ENCODE measurements around the gene SLC39A11. TPM values are rescaled to one million over a fixed set of nuclear protein-coding genes. Genes with fewer than 3 reads are reported as not detected.

Gene SLC39A11
- total and polyA plus RNA-seq, 2 of the 13 experiments (the other 11 are each of a cell fraction or from before 2014, with no cell fraction given) = 17.2 to 31.5 TPM

- TF ChIP-seq MAFK (conservative IDR thresholded peaks at IDR 0.05 in 1 of 2, IDR thresholded peaks at IDR 0.05 in 1 of 2; ENCODE audit: low read length in 2 of 2) (no peak), ZBTB37 (CRISPR knock-in tag; IDR thresholded peaks at IDR 0.05) (no peak), KDM5A (IDR thresholded peaks at IDR 0.05; ENCODE audit: borderline replicate concordance, low read length) (no peak), NFKB2 (CRISPR knock-in tag; IDR thresholded peaks at IDR 0.05; ENCODE audit: borderline replicate concordance) (no peak), DZIP1 (CRISPR knock-in tag; IDR thresholded peaks at IDR 0.05) (no peak), TP53 (CRISPR knock-in tag; conservative IDR thresholded peaks at IDR 0.05) (no peak), PLSCR1 (CRISPR knock-in tag; IDR thresholded peaks at IDR 0.05; ENCODE audit: borderline replicate concordance) (no peak), ZNF24 (IDR thresholded peaks at IDR 0.05) (no peak), RFXANK (CRISPR knock-in tag; IDR thresholded peaks at IDR 0.05) (no peak), ZNF441 (CRISPR knock-in tag; IDR thresholded peaks at IDR 0.05; ENCODE audit: borderline replicate concordance) (no peak), ZNF30 (CRISPR knock-in tag; IDR thresholded peaks at IDR 0.05) (no peak), ZBTB8A (CRISPR knock-in tag; IDR thresholded peaks at IDR 0.05; ENCODE audit: borderline replicate concordance, low read depth) (no peak), ZNF572 (CRISPR knock-in tag; IDR thresholded peaks at IDR 0.05) (no peak), ZBTB44 (CRISPR knock-in tag; IDR thresholded peaks at IDR 0.05) (no peak), IKZF4 (CRISPR knock-in tag; IDR thresholded peaks at IDR 0.05; ENCODE audit: borderline replicate concordance, low read depth, not compliant biosample characterization) (no peak), HOXA5 (CRISPR knock-in tag; IDR thresholded peaks at IDR 0.05) (no peak), ZNF276 (CRISPR knock-in tag; IDR thresholded peaks at IDR 0.05; ENCODE audit: low read depth) (no peak), NR2F6 (IDR thresholded peaks at IDR 0.05) (no peak), NR2F6 (CRISPR knock-in tag; IDR thresholded peaks at IDR 0.05) (peak; percentile 33; the same call in 1 of the 2 replicates), ZNF33B (CRISPR knock-in tag; IDR thresholded peaks at IDR 0.05) (no peak), ZNF781 (CRISPR knock-in tag; IDR thresholded peaks at IDR 0.05; ENCODE audit: borderline replicate concordance, not compliant biosample characterization) (no peak), ZNF180 (CRISPR knock-in tag; IDR thresholded peaks at IDR 0.05; ENCODE audit: borderline replicate concordance, low read depth) (no peak)
Observed at GRCh38 chr17:72788950-72789585, 303.4 kb downstream of the SLC39A11 start (continued).

Data from HepG2 (cell line).